GM21619 (cell line): ENCODE results near the gene RETREG2.

Experiments
- ATAC-seq: cut with Tn5 transposase; IDR thresholded peaks from one replicate; pipeline ENCODE4 v1.9.1; 2021; ENCODE audit not compliant: unreplicated experiment

The RETREG2 gene

GRCh38 chr2:219213486-219214071, 35.5 kb downstream of the RETREG2 start:
- no peak for ATAC-seq

- no peak for ATAC-seq
Observed at GRCh38 chr2:219214141-219214540, 36.1 kb downstream of the RETREG2 start.

GRCh38 chr2:219214786-219215185, 36.7 kb downstream of the RETREG2 start:
- ATAC-seq, result no peak

GRCh38 chr2:219215871-219216534, 37.9 kb downstream of the RETREG2 start:
- ATAC-seq, result no peak

GRCh38 chr2:219216535-219216915, 38.5 kb downstream of the RETREG2 start:
- ATAC-seq, result no peak

- peak; percentile 29 for ATAC-seq
Observed at GRCh38 chr2:219218217-219218731, 40.2 kb downstream of the RETREG2 start.

- peak; percentile 81 for ATAC-seq
Observed at GRCh38 chr2:219218732-219219701, 40.9 kb downstream of the RETREG2 start, which contains the start of gene ABCB6. Gene ABCB6, minus strand, starts transcription at chr2:219218958. Its CDS starts 285 bp downstream, at chr2:219218673.

GRCh38 chr2:219219784-219220532, 41.9 kb downstream of the RETREG2 start:
- ATAC-seq, result no peak

- ATAC-seq, result no peak
Observed at GRCh38 chr2:219220652-219221402, 42.8 kb downstream of the RETREG2 start.

- ATAC-seq, result no peak
Observed at GRCh38 chr2:219221957-219222518, 44.0 kb downstream of the RETREG2 start.

- ATAC-seq, result no peak
Observed at GRCh38 chr2:219223831-219224610, 45.9 kb downstream of the RETREG2 start.

GRCh38 chr2:219225350-219225749, 47.3 kb downstream of the RETREG2 start:
- ATAC-seq, result no peak

- no peak for ATAC-seq
Observed at GRCh38 chr2:219228041-219228910, 50.2 kb downstream of the RETREG2 start.

- ATAC-seq, result no peak
Observed at GRCh38 chr2:219228911-219229304, 50.8 kb downstream of the RETREG2 start.

- peak; percentile 95 for ATAC-seq
Observed at GRCh38 chr2:219229305-219230058, 51.4 kb downstream of the RETREG2 start, which contains the start of the genes ANKZF1 and ATG9A. Gene ANKZF1, plus strand, starts transcription at chr2:219229806. Its CDS starts 452 bp downstream, at chr2:219230258. Gene ATG9A, minus strand, starts transcription at chr2:219229636. Its CDS starts 1,612 bp downstream, at chr2:219228024.

- no peak for ATAC-seq
Observed at GRCh38 chr2:219230059-219230540, 52.0 kb downstream of the RETREG2 start.

- no peak for ATAC-seq
Observed at GRCh38 chr2:219234331-219234730, 56.3 kb downstream of the RETREG2 start.
